Stimulated activated CD4-positive, alpha-beta T cell treated with anti-CD3 and anti-CD28 coated beads, Interleukin-15, amount 100 ng/mL, for 48 hours (primary cell): ENCODE results near the gene DAAM1.

Experiments used
- DNase-seq, 2 donors: peaks; one replicate each; pipeline ENCODE4 v3.0.0-alpha.2; 2020; ENCODE audit warnings: low read depth in 2 of 2

DAAM1 gene

GRCh38 chr14:59314953-59315599 is 126.6 kb downstream of the DAAM1 start:
- no peak for DNase-seq

GRCh38 chr14:59316151-59316830 is 127.8 kb downstream of the DAAM1 start:
- no peak for DNase-seq

- DNase-seq, result no peak
These were observed 128.9 kb downstream of the DAAM1 start for GRCh38 chr14:59317346-59317745.

GRCh38 chr14:59317798-59318505 is 129.5 kb downstream of the DAAM1 start:
- no peak for DNase-seq

- no peak for DNase-seq
These were observed 130.4 kb downstream of the DAAM1 start for GRCh38 chr14:59318908-59319307.

- no peak for DNase-seq
These were observed 131.9 kb downstream of the DAAM1 start for GRCh38 chr14:59320361-59320760.

- DNase-seq, result no peak
These were observed 132.5 kb downstream of the DAAM1 start for GRCh38 chr14:59320763-59321625.

- no peak for DNase-seq
These were observed 133.1 kb downstream of the DAAM1 start for GRCh38 chr14:59321626-59321949.

GRCh38 chr14:59325906-59326305 is 137.4 kb downstream of the DAAM1 start:
- DNase-seq, result no peak

- DNase-seq, result no peak
These were observed 140.0 kb downstream of the DAAM1 start for GRCh38 chr14:59328454-59328853.

- DNase-seq, result no peak
These were observed 142.0 kb downstream of the DAAM1 start for GRCh38 chr14:59330455-59330854.

GRCh38 chr14:59331217-59331616 is 142.8 kb downstream of the DAAM1 start:
- DNase-seq, result no peak

- no peak for DNase-seq
These were observed 144.3 kb downstream of the DAAM1 start for GRCh38 chr14:59332727-59333126.

GRCh38 chr14:59333235-59333634 is 144.8 kb downstream of the DAAM1 start:
- DNase-seq, result no peak

GRCh38 chr14:59333668-59334067 is 145.2 kb downstream of the DAAM1 start:
- no peak for DNase-seq

- no peak for DNase-seq
These were observed 145.8 kb downstream of the DAAM1 start for GRCh38 chr14:59334253-59334652.

- no peak for DNase-seq
These were observed 147.6 kb downstream of the DAAM1 start for GRCh38 chr14:59336098-59336497.

- DNase-seq, result no peak
These were observed 148.2 kb downstream of the DAAM1 start for GRCh38 chr14:59336706-59337105.

GRCh38 chr14:59337141-59337611 is 148.7 kb downstream of the DAAM1 start:
- DNase-seq, result no peak

GRCh38 chr14:59338761-59339160 is 150.3 kb downstream of the DAAM1 start:
- no peak for DNase-seq

GRCh38 chr14:59339524-59340330 is 151.3 kb downstream of the DAAM1 start:
- no peak for DNase-seq
